HepG2 (cell line): ENCODE results near the gene ZBED3.

Source experiments
- CHD2 ChIP-seq: IDR thresholded peaks from 2 replicates; pipeline ENCODE4 v1.6.1; 2011; ENCODE audit warnings: low read depth, low read length, improper control_type of control experiment
- RAD21 ChIP-seq: fragments of 450-650 bp; formaldehyde crosslinking; IDR thresholded peaks from 2 replicates; pipeline ENCODE4 v1.5.0; 2020; ENCODE audit warnings: mild to moderate bottlenecking
- ZNF619 ChIP-seq: sonication (generic); formaldehyde crosslinking; IDR thresholded peaks from 2 replicates; pipeline ENCODE4 v1.4.0; 2020; ENCODE audit warnings: mild to moderate bottlenecking, missing genetic modification reagents
- TF ChIP-seq, protein P1 (sequence below): sonication (generic); formaldehyde crosslinking; conservative IDR thresholded peaks from 2 replicates; pipeline ENCODE4 v1.4.0; 2020; ENCODE audit warnings: missing genetic modification reagents

DNA sequence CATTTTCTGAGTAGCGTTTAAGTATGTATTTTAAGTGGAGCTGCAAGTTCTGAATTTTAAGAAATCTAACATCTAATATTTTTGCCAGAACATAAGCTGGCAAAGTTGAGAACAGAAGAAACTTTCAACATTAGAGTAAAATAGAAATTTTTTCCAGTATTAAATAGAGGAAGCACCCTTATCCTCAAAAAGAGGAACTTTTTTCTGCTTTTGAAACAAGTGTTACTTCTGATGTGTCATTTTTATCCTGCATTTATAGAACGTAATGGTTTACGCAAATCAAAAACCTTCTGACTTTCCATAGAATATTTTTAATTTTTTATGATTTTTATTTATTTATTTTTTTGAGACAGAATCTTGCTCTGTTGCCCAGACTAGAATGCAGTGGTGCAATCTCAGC is 21.8 kb downstream of the ZBED3 start:
- no peak for TF ChIP-seq RAD21
- TF ChIP-seq CHD2 = no peak
- TF ChIP-seq ZNF619 (CRISPR knock-in tag) = no peak
- TF ChIP-seq, protein P1, sequence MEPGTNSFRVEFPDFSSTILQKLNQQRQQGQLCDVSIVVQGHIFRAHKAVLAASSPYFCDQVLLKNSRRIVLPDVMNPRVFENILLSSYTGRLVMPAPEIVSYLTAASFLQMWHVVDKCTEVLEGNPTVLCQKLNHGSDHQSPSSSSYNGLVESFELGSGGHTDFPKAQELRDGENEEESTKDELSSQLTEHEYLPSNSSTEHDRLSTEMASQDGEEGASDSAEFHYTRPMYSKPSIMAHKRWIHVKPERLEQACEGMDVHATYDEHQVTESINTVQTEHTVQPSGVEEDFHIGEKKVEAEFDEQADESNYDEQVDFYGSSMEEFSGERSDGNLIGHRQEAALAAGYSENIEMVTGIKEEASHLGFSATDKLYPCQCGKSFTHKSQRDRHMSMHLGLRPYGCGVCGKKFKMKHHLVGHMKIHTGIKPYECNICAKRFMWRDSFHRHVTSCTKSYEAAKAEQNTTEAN = no peak
